H9 (cell line): ENCODE measurements around the gene PPBP. TPM values are rescaled to one million over a fixed set of nuclear protein-coding genes. Genes with fewer than 3 reads are reported as not detected.

Experiments
- DNase-seq: peaks from one replicate; pipeline ENCODE4 v3.0.0-alpha.2; 2017
- H2AFZ ChIP-seq: one replicate; pipeline ENCODE4 v1.6.1; 2013; ENCODE audit warnings: mild to moderate bottlenecking, low read length, control low read depth, moderate library complexity
- H2AK5ac ChIP-seq: 2 replicates; pipeline ENCODE4 v1.6.1; 2013; ENCODE audit warnings: low read length, control low read depth, mixed read lengths; ENCODE audit not compliant: insufficient read length
- H2BK120ac ChIP-seq: one replicate; pipeline ENCODE4 v1.6.1; 2013; ENCODE audit warnings: low read depth, mild to moderate bottlenecking, low read length, control low read depth, inconsistent platforms; ENCODE audit not compliant: poor library complexity, severe bottlenecking
- H2BK12ac ChIP-seq: 2 replicates; pipeline ENCODE4 v1.6.1; 2013; ENCODE audit warnings: low read length, control low read depth, mixed read lengths, low read depth; ENCODE audit not compliant: insufficient read length
- H2BK15ac ChIP-seq: 2 replicates; pipeline ENCODE4 v1.6.1; 2013; ENCODE audit warnings: low read depth, low read length, control low read depth
- H2BK20ac ChIP-seq: one replicate; pipeline ENCODE4 v1.6.1; 2013; ENCODE audit warnings: low read depth, mild to moderate bottlenecking, low read length, control low read depth, inconsistent platforms; ENCODE audit not compliant: poor library complexity, severe bottlenecking
- H2BK5ac ChIP-seq: 2 replicates; pipeline ENCODE4 v1.6.1; 2013; ENCODE audit warnings: low read length, control low read depth, mixed read lengths; ENCODE audit not compliant: insufficient read length
- H3K14ac ChIP-seq: 2 replicates; pipeline ENCODE4 v1.6.1; 2013; ENCODE audit warnings: low read length, control low read depth; ENCODE audit not compliant: insufficient read depth
- H3K18ac ChIP-seq: 2 replicates; pipeline ENCODE4 v1.6.1; 2013; ENCODE audit warnings: low read depth, mild to moderate bottlenecking, mixed read lengths, low read length, control low read depth; ENCODE audit not compliant: insufficient read length
- H3K23ac ChIP-seq: 2 replicates; pipeline ENCODE4 v1.6.1; 2013; ENCODE audit warnings: low read length, control low read depth, mixed read lengths, low read depth; ENCODE audit not compliant: insufficient read length
- H3K23me2 ChIP-seq: 2 replicates; pipeline ENCODE4 v1.6.1; 2013; ENCODE audit warnings: low read depth, mild to moderate bottlenecking, mixed read lengths, low read length, control low read depth; ENCODE audit not compliant: insufficient read length, poor library complexity, severe bottlenecking
- H3K27ac ChIP-seq: 2 replicates; pipeline ENCODE4 v1.5.1; 2013; ENCODE audit warnings: low read length, control low read depth, mixed read lengths, low read depth; ENCODE audit not compliant: insufficient read length
- H3K27me3 ChIP-seq: 2 replicates; pipeline ENCODE4 v1.6.1; 2013; ENCODE audit warnings: low read length, control low read depth, inconsistent platforms; ENCODE audit not compliant: insufficient read depth
- H3K4ac ChIP-seq: 2 replicates; pipeline ENCODE4 v1.6.1; 2013; ENCODE audit warnings: low read depth, mild to moderate bottlenecking, control low read depth, inconsistent platforms, low read length, moderate library complexity
- H3K4me1 ChIP-seq: 2 replicates; pipeline ENCODE4 v1.6.1; 2013; ENCODE audit warnings: low read length, control low read depth, inconsistent platforms; ENCODE audit not compliant: insufficient read depth
- H3K4me2 ChIP-seq: 2 replicates; pipeline ENCODE4 v1.6.1; 2013; ENCODE audit warnings: low read length, control low read depth, mixed read lengths; ENCODE audit not compliant: insufficient read length, insufficient read depth
- H3K56ac ChIP-seq: 2 replicates; pipeline ENCODE4 v1.6.1; 2013; ENCODE audit warnings: low read depth, mild to moderate bottlenecking, mixed read lengths, low read length, control low read depth; ENCODE audit not compliant: insufficient read length
- H3K79me1 ChIP-seq: 2 replicates; pipeline ENCODE4 v1.6.1; 2013; ENCODE audit warnings: low read depth, mild to moderate bottlenecking, moderate library complexity, low read length, control low read depth, inconsistent platforms; ENCODE audit not compliant: insufficient read depth, poor library complexity, severe bottlenecking
- H3K79me2 ChIP-seq: 2 replicates; pipeline ENCODE4 v1.6.1; 2013; ENCODE audit warnings: low read length, control low read depth, inconsistent platforms; ENCODE audit not compliant: insufficient read depth
- H3K9ac ChIP-seq: 2 replicates; pipeline ENCODE4 v1.6.1; 2013; ENCODE audit warnings: low read length, control low read depth, mixed read lengths; ENCODE audit not compliant: insufficient read length; ENCODE audit errors: extremely low read depth
- H3K9me3 ChIP-seq: one replicate; pipeline ENCODE4 v1.6.1; 2013; ENCODE audit warnings: low read depth, low read length, inconsistent platforms; ENCODE audit not compliant: control insufficient read depth
- H3T11ph ChIP-seq: one replicate; pipeline ENCODE4 v1.6.1; 2013; ENCODE audit warnings: mild to moderate bottlenecking, low read length, control low read depth, inconsistent platforms
- H4K20me1 ChIP-seq: one replicate; pipeline ENCODE4 v1.6.1; 2013; ENCODE audit not compliant: control insufficient read depth, insufficient read length, insufficient read depth
- H4K5ac ChIP-seq: 2 replicates; pipeline ENCODE4 v1.6.1; 2013; ENCODE audit warnings: low read depth, mild to moderate bottlenecking, mixed read lengths, low read length, control low read depth; ENCODE audit not compliant: insufficient read length
- H4K8ac ChIP-seq: replicated peaks from 2 replicates; pipeline ENCODE4 v1.6.1; 2013; ENCODE audit warnings: low read length, control low read depth, mixed read lengths, low read depth; ENCODE audit not compliant: insufficient read length
- H4K91ac ChIP-seq: 2 replicates; pipeline ENCODE4 v1.6.1; 2013; ENCODE audit warnings: low read depth, mild to moderate bottlenecking, moderate library complexity, mixed read lengths, low read length, control low read depth; ENCODE audit not compliant: insufficient read length
- H3K27ac Mint-ChIP-seq, 3 experiments: 2 replicates in 2 of 3; 3 replicates in 1 of 3; pipeline ENCODE4 v1.8.0; 2020 to 2021; ENCODE audit warnings: mixed read lengths in 3 of 3, mild to moderate bottlenecking in 1 of 3, moderate library complexity in 1 of 3
- H3K27me3 Mint-ChIP-seq: 2 replicates; pipeline ENCODE4 v1.8.0; 2021; ENCODE audit warnings: low read depth, mild to moderate bottlenecking, moderate library complexity, mixed read lengths
- H3K36me3 Mint-ChIP-seq, 3 experiments: 2 replicates in 2 of 3; 3 replicates in 1 of 3; pipeline ENCODE4 v1.8.0; 2020 to 2021; ENCODE audit warnings: low read depth in 3 of 3, mixed read lengths in 3 of 3; ENCODE audit not compliant: insufficient read depth in 1 of 3
- H3K4me1 Mint-ChIP-seq, 2 experiments: 2 replicates each; pipeline ENCODE4 v1.8.0; 2020; ENCODE audit warnings: mixed read lengths in 2 of 2
- H3K4me3 Mint-ChIP-seq, 2 experiments: 2 replicates in 1 of 2; 3 replicates in 1 of 2; pipeline ENCODE4 v1.8.0; 2020 to 2021; ENCODE audit warnings: mild to moderate bottlenecking in 2 of 2, mixed read lengths in 2 of 2, moderate library complexity in 1 of 2
- H3K9me3 Mint-ChIP-seq, 2 experiments: 2 replicates in 1 of 2; 3 replicates in 1 of 2; pipeline ENCODE4 v1.8.0; 2020; ENCODE audit warnings: mild to moderate bottlenecking in 2 of 2, mixed read lengths in 2 of 2, moderate library complexity in 1 of 2
- WGBS: extraction: QIAGEN DNeasy Blood & Tissue Kit; methylation state at CpG from one replicate; pipeline ENCODE4 v1.1.7; 2013; ENCODE audit warnings: missing lambda C conversion rate, low lambda C conversion rate, mixed read lengths; ENCODE audit not compliant: insufficient read length; ENCODE audit errors: extremely low coverage; 5-methylcytosine and 5-hydroxymethylcytosine counted together
- total RNA-seq: library from RNA; stranded (reverse); gene quantifications from 2 replicates; pipeline ENCODE4 v1.2.1, GENCODE V29; 2021
- TF ChIP-seq, protein P1 (sequence below): fragments of 200-600 bp; sonication (generic); conservative IDR thresholded peaks from 3 replicates; pipeline ENCODE4 v1.8.0; 2021; ENCODE audit warnings: antibody characterized with exemption, mild to moderate bottlenecking

The PPBP gene
- total RNA-seq, 1 experiment from 2014 or later: 0.33 TPM

- Histone ChIP-seq H3K4me2 (no peak overlapping the region), H2AK5ac (no peak overlapping the region), H2BK5ac (no peak overlapping the region), H4K8ac (no peak overlapping the region), H3K56ac (no peak overlapping the region), H3T11ph (no peak overlapping the region), H2BK20ac (no peak overlapping the region), H4K20me1 (no peaks in the 10 kb centered on the region), H4K5ac (no peak overlapping the region), H2BK15ac (no peak overlapping the region), H3K23ac (no peak overlapping the region), H3K18ac (no peak overlapping the region), H3K14ac (no peak overlapping the region), H3K79me2 (no peaks in the 10 kb centered on the region), H3K4me1 (peaks cover 5% of the 10 kb centered on the region; the same call in 1 of the 2 replicates), H3K9ac (no peak overlapping the region), H3K9me3 (no peaks in the 10 kb centered on the region), H3K27me3 (no peaks in the 10 kb centered on the region), H3K79me1 (no peaks in the 10 kb centered on the region), H3K4ac (no peak overlapping the region), H2BK120ac (no peak overlapping the region), H2BK12ac (no peak overlapping the region), H4K91ac (no peak overlapping the region), H3K27ac (no peak overlapping the region), H2AFZ (no peak overlapping the region), H3K23me2 (no peaks in the 10 kb centered on the region)
- Mint-ChIP-seq H3K9me3 (no peaks in the 10 kb centered on the region), H3K27ac (no peak overlapping the region), H3K36me3 (peaks cover 0 to 14% (median 4%) of the 10 kb centered on the region in 3 experiments; a peak in 3 of 7 replicates), H3K4me1 (peaks cover 18 to 24% of the 10 kb centered on the region in 2 experiments), H3K4me3 (no peak overlapping the region), H3K27me3 (no peaks in the 10 kb centered on the region)
- WGBS: no CpG with 5 or more reads among the region's 2 CpGs
- TF ChIP-seq, protein P1, sequence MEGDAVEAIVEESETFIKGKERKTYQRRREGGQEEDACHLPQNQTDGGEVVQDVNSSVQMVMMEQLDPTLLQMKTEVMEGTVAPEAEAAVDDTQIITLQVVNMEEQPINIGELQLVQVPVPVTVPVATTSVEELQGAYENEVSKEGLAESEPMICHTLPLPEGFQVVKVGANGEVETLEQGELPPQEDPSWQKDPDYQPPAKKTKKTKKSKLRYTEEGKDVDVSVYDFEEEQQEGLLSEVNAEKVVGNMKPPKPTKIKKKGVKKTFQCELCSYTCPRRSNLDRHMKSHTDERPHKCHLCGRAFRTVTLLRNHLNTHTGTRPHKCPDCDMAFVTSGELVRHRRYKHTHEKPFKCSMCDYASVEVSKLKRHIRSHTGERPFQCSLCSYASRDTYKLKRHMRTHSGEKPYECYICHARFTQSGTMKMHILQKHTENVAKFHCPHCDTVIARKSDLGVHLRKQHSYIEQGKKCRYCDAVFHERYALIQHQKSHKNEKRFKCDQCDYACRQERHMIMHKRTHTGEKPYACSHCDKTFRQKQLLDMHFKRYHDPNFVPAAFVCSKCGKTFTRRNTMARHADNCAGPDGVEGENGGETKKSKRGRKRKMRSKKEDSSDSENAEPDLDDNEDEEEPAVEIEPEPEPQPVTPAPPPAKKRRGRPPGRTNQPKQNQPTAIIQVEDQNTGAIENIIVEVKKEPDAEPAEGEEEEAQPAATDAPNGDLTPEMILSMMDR: no peak
- DNase-seq: no peak
Measured at GRCh38 chr4:74013264-74013663, 25.3 kb upstream of the PPBP start.
